ENCODE measurements around the gene PAX5.

PAX5 gene

GRCh38 chr9:36902861-36903524 lies 131.1 kb downstream of the PAX5 start:
- no peak for DNase-seq (ENCODE audit: low read depth in 3 of 3)

- DNase-seq (ENCODE audit: low read depth in 3 of 3): no peak
Measured at GRCh38 chr9:36902080-36902716, 131.9 kb downstream of the PAX5 start.

- DNase-seq (ENCODE audit: low read depth in 3 of 3): no peak
Measured at GRCh38 chr9:36901528-36901927, 132.5 kb downstream of the PAX5 start.

- DNase-seq (ENCODE audit: low read depth in 3 of 3): no peak
Measured at GRCh38 chr9:36900856-36901220, 133.2 kb downstream of the PAX5 start.

- DNase-seq (ENCODE audit: low read depth in 3 of 3): no peak
Measured at GRCh38 chr9:36900136-36900855, 133.8 kb downstream of the PAX5 start.

GRCh38 chr9:36899406-36899805 lies 134.7 kb downstream of the PAX5 start:
- no peak for DNase-seq (ENCODE audit: low read depth in 3 of 3)

- DNase-seq (ENCODE audit: low read depth in 3 of 3): no peak
Measured at GRCh38 chr9:36898431-36899020, 135.5 kb downstream of the PAX5 start.

- no peak for DNase-seq (ENCODE audit: low read depth in 3 of 3)
Measured at GRCh38 chr9:36897478-36897877, 136.6 kb downstream of the PAX5 start.

- no peak for DNase-seq (ENCODE audit: low read depth in 3 of 3)
Measured at GRCh38 chr9:36897019-36897418, 137.0 kb downstream of the PAX5 start.

- DNase-seq (ENCODE audit: low read depth in 3 of 3): no peak
Measured at GRCh38 chr9:36896296-36896695, 137.8 kb downstream of the PAX5 start.

- DNase-seq (ENCODE audit: low read depth in 3 of 3): no peak
Measured at GRCh38 chr9:36895744-36896260, 138.3 kb downstream of the PAX5 start.

GRCh38 chr9:36894695-36895310 lies 139.3 kb downstream of the PAX5 start:
- no peak for DNase-seq (ENCODE audit: low read depth in 3 of 3)

- DNase-seq (ENCODE audit: low read depth in 3 of 3): no peak
Measured at GRCh38 chr9:36893911-36894310, 140.2 kb downstream of the PAX5 start.

- DNase-seq (ENCODE audit: low read depth in 3 of 3): no peak
Measured at GRCh38 chr9:36893184-36893583, 140.9 kb downstream of the PAX5 start.

- no peak for DNase-seq (ENCODE audit: low read depth in 3 of 3)
Measured at GRCh38 chr9:36892279-36892678, 141.8 kb downstream of the PAX5 start.

- no peak for DNase-seq (ENCODE audit: low read depth in 3 of 3)
Measured at GRCh38 chr9:36891341-36891811, 142.7 kb downstream of the PAX5 start.

GRCh38 chr9:36889844-36890243 lies 144.2 kb downstream of the PAX5 start:
- no peak for DNase-seq (ENCODE audit: low read depth in 3 of 3)

- DNase-seq (ENCODE audit: low read depth in 3 of 3): no peak
Measured at GRCh38 chr9:36888551-36888950, 145.5 kb downstream of the PAX5 start.

GRCh38 chr9:36884721-36885120 lies 149.3 kb downstream of the PAX5 start:
- no peak for DNase-seq (ENCODE audit: low read depth in 3 of 3)

- no peak for DNase-seq (ENCODE audit: low read depth in 3 of 3)
Measured at GRCh38 chr9:36882594-36882993, 151.5 kb downstream of the PAX5 start.

GRCh38 chr9:36881743-36882441 lies 152.2 kb downstream of the PAX5 start:
- no peak for DNase-seq (ENCODE audit: low read depth in 3 of 3)

All from stimulated activated CD4-positive, alpha-beta T cell treated with anti-CD3 and anti-CD28 coated beads, TNF-alpha, amount 100 ng/mL, for 4 hours (primary cell).